ENCODE data around the gene DNAJA1.

Gene DNAJA1

DNA sequence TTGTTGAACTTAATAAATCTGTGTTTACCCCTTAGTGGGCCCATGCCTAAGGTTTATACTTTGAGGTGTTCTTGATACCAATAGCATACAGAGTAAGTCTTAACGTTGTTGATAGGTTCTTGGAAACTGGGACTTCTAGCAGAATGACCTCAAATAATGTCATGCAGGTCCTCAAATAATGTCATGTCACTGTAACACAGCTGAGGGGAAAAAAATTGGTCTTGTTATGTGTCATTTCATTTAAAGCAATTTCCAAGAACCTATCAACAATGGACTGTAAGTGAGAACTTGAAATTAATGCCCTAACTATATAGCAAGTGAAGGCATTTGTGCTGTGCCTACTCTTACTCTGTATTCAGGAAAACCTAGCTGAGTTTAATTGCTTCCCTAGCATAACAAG is 7.2 kb downstream of the DNAJA1 start:
- no peak for DNase-seq (ENCODE audit: low read depth, low spot score)
- Histone ChIP-seq H3K9me3 (ENCODE audit: insufficient read depth, low read length) (no peaks in the 10 kb centered on the region), H3K9ac (ENCODE audit: insufficient read length, low read depth) (no peak overlapping the region), H3K36me3 (ENCODE audit: insufficient read depth, insufficient read length, low read length) (peaks cover 100% of the 10 kb centered on the region), H3K4me3 (ENCODE audit: insufficient read length, low read depth) (no peak overlapping the region), H3K27me3 (ENCODE audit: insufficient read depth, insufficient read length) (no peaks in the 10 kb centered on the region), H3K4me1 (ENCODE audit: insufficient read depth, insufficient read length) (no peaks in the 10 kb centered on the region)
- TF ChIP-seq YY1 (IDR thresholded peaks at IDR 0.05; ENCODE audit: insufficient read depth, insufficient read length), result no peak
- TF ChIP-seq ZNF274 (IDR thresholded peaks at IDR 0.05; ENCODE audit: low read depth, low read length), result no peak
- no peak for TF ChIP-seq SUZ12 (IDR thresholded peaks at IDR 0.05; ENCODE audit: extremely low read depth, insufficient read depth, insufficient read length)

DNA sequence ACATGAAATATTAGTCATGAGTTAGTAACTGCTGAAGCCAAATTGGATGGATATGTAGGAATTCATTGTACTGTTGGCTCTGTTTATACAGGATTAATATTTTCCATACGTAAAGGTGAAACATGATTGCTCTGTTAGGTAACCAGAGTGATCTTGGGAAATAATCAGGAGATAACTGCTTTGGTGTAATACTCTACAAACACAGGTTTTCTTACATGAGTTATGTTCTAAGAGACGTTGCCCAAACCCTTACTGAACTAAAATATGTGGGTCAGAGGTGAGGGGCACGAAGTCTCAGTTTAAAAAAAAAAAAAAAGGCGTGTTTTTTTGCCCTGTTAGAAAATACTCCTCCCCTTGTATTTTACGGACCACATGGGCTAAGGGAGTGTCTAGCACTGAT is 7.8 kb downstream of the DNAJA1 start:
- Histone ChIP-seq H3K9ac (ENCODE audit: insufficient read length, low read depth) (no peak overlapping the region), H3K9me3 (ENCODE audit: insufficient read depth, low read length) (no peaks in the 10 kb centered on the region), H3K4me1 (ENCODE audit: insufficient read depth, insufficient read length) (no peaks in the 10 kb centered on the region), H3K27me3 (ENCODE audit: insufficient read depth, insufficient read length) (no peaks in the 10 kb centered on the region), H3K36me3 (ENCODE audit: insufficient read depth, insufficient read length, low read length) (peaks cover 100% of the 10 kb centered on the region), H3K4me3 (ENCODE audit: insufficient read length, low read depth) (no peak overlapping the region)
- no peak for DNase-seq (ENCODE audit: low read depth, low spot score)
- TF ChIP-seq SUZ12 (IDR thresholded peaks at IDR 0.05; ENCODE audit: extremely low read depth, insufficient read depth, insufficient read length) (no peak), ZNF274 (IDR thresholded peaks at IDR 0.05; ENCODE audit: low read depth, low read length) (no peak), YY1 (IDR thresholded peaks at IDR 0.05; ENCODE audit: insufficient read depth, insufficient read length) (no peak)

DNA sequence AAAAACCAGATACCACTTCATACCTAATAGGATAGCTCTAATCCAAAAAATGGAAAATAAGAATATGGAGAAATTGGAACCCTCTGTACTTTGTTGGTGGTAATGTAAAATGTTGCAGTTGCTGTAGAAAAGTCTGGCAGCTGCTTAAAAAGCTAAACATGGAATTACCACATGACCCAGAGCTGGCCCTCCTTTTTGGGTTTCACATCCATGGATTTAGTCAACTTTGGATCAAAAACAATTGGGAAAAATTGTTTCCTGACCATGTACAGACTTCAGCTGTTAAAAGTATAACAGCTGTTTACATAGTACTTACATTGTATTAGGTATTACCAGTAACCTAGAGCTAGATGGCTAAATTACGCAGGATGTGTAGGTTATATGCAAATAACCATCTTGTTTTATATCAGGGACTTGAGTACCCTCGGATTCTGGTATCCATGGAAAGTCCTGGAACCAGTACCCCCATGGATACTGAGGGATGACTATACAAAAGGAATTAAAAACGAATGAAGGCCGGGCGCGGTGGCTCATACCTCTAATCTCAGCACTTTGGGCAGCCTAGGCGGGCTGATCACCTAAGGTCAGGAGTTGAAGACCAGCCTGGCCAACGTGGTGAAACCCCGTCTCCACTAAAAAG is 15.8 kb downstream of the DNAJA1 start:
- Histone ChIP-seq H3K27me3 (ENCODE audit: insufficient read depth, insufficient read length) (no peaks in the 10 kb centered on the region), H3K4me3 (ENCODE audit: insufficient read length, low read depth) (no peak overlapping the region), H3K36me3 (ENCODE audit: insufficient read depth, insufficient read length, low read length) (peaks cover 45% of the 10 kb centered on the region), H3K9me3 (ENCODE audit: insufficient read depth, low read length) (no peaks in the 10 kb centered on the region), H3K9ac (ENCODE audit: insufficient read length, low read depth) (no peak overlapping the region), H3K4me1 (ENCODE audit: insufficient read depth, insufficient read length) (no peaks in the 10 kb centered on the region)
- no peak for DNase-seq (ENCODE audit: low read depth, low spot score)
- no peak for TF ChIP-seq YY1 (IDR thresholded peaks at IDR 0.05; ENCODE audit: insufficient read depth, insufficient read length)

DNA sequence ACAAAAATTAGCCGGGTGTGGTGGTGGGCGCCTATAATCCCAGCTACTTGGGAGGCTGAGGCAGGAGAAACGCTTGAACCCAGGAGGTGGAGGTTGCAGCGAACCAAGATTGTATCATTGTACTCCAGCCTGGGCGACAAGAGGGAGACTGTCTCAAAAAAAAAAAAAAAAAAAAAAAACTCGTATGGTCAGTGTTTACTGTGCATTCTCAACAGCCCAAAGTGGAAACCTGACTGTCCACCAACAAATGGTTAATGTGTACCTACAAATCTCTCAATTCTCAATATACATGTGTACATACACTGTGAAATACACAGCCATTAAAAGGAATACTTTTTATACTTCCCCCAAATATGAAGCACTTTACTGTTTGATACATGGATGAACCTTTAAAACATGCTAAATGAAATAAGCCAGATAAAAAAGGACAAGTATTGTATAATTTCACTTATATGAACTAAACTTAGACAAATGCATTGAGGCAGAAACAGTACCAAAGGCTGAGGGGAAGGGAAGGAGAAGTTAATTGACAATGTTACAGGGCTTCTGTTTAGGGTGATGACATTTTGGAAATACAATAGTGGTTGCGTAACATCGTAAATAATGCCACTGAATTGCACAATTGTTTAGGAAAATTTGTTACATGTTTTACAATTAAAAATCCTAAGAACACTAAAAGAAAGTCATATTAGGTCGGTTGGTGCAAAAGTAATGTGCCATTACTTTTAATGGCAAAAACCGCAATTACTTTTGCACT is 16.5 kb downstream of the DNAJA1 start:
- peaks cover 44% of the 10 kb centered on the region for H3K36me3 ChIP-seq (ENCODE audit: insufficient read depth, insufficient read length, low read length)
- no peak for DNase-seq (ENCODE audit: low read depth, low spot score)

DNA sequence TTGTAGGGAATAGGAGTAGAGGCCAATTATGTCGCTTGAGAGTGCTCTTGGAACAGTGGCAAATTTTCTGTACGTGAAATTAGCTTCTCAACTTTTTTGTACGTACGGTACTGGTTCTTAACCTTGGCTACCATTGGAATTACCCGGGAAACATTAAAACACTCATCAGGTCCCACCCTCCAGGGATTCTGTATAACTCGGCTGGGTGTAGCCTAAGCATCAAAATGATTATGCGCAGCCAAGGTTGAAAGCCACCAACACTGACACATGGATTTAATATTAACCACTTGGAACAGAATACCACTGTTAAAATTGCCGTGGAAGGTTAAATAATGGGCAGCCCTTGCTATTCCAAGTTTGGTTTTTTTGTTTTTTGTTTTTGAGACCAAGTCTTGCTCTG is 17.4 kb downstream of the DNAJA1 start:
- no peak overlapping the region for H3K4me3 ChIP-seq (ENCODE audit: insufficient read length, low read depth)
- no peaks in the 10 kb centered on the region for H3K4me1 ChIP-seq (ENCODE audit: insufficient read depth, insufficient read length)
- H3K36me3 ChIP-seq (ENCODE audit: insufficient read depth, insufficient read length, low read length), result peaks cover 44% of the 10 kb centered on the region
- no peaks in the 10 kb centered on the region for H3K9me3 ChIP-seq (ENCODE audit: insufficient read depth, low read length)
- TF ChIP-seq ZNF274 (IDR thresholded peaks at IDR 0.05; ENCODE audit: low read depth, low read length) (no peak), SUZ12 (IDR thresholded peaks at IDR 0.05; ENCODE audit: extremely low read depth, insufficient read depth, insufficient read length) (no peak), YY1 (IDR thresholded peaks at IDR 0.05; ENCODE audit: insufficient read depth, insufficient read length) (no peak)
- H3K9ac ChIP-seq (ENCODE audit: insufficient read length, low read depth), result no peak overlapping the region
- no peak for DNase-seq (ENCODE audit: low read depth, low spot score)
- no peaks in the 10 kb centered on the region for H3K27me3 ChIP-seq (ENCODE audit: insufficient read depth, insufficient read length)

More for the DNA sequence above, 16.5 kb downstream of the DNAJA1 start:
- Histone ChIP-seq H3K4me3 (ENCODE audit: insufficient read length, low read depth) (no peak overlapping the region), H3K4me1 (ENCODE audit: insufficient read depth, insufficient read length) (no peaks in the 10 kb centered on the region), H3K9ac (ENCODE audit: insufficient read length, low read depth) (no peak overlapping the region), H3K27me3 (ENCODE audit: insufficient read depth, insufficient read length) (no peaks in the 10 kb centered on the region), H3K9me3 (ENCODE audit: insufficient read depth, low read length) (no peaks in the 10 kb centered on the region)
- TF ChIP-seq ZNF274 (IDR thresholded peaks at IDR 0.05; ENCODE audit: low read depth, low read length) (no peak), YY1 (IDR thresholded peaks at IDR 0.05; ENCODE audit: insufficient read depth, insufficient read length) (no peak), SUZ12 (IDR thresholded peaks at IDR 0.05; ENCODE audit: extremely low read depth, insufficient read depth, insufficient read length) (no peak)

DNA sequence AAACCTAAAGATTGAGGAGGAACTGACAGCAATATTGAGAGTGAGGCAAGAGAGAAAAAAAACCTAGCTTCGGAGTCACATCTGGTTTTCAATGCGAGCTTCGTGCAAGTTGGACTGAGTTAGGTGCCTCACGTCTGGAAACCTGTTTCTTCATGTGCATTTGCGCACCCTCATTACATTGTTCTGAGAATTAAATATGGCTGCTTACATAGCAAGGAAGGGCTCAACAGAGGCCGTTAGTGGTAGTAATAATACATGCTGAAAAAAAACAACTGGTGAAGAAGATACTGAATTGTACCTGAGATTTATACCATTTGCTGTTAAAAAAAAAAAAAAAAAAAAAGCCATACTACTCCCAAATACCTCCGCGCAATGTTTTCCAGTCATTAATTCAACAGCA is 18.6 kb downstream of the DNAJA1 start:
- Histone ChIP-seq H3K4me3 (ENCODE audit: insufficient read length, low read depth) (peak overlapping the region; percentile 41), H3K27me3 (ENCODE audit: insufficient read depth, insufficient read length) (no peaks in the 10 kb centered on the region), H3K9ac (ENCODE audit: insufficient read length, low read depth) (peak overlapping the region; percentile 75), H3K9me3 (ENCODE audit: insufficient read depth, low read length) (no peaks in the 10 kb centered on the region), H3K4me1 (ENCODE audit: insufficient read depth, insufficient read length) (no peaks in the 10 kb centered on the region), H3K36me3 (ENCODE audit: insufficient read depth, insufficient read length, low read length) (peaks cover 41% of the 10 kb centered on the region)
- no peak for DNase-seq (ENCODE audit: low read depth, low spot score)
- TF ChIP-seq SUZ12 (IDR thresholded peaks at IDR 0.05; ENCODE audit: extremely low read depth, insufficient read depth, insufficient read length) (no peak), YY1 (IDR thresholded peaks at IDR 0.05; ENCODE audit: insufficient read depth, insufficient read length) (no peak), ZNF274 (IDR thresholded peaks at IDR 0.05; ENCODE audit: low read depth, low read length) (no peak)

GRCh38 chr9:33044162-33044673 is 19.1 kb downstream of the DNAJA1 start:
- peaks cover 41% of the 10 kb centered on the region for H3K36me3 ChIP-seq (ENCODE audit: insufficient read depth, insufficient read length, low read length)
- peak overlapping the region; percentile 75 for H3K9ac ChIP-seq (ENCODE audit: insufficient read length, low read depth)
- H3K4me1 ChIP-seq (ENCODE audit: insufficient read depth, insufficient read length), result no peaks in the 10 kb centered on the region
- H3K9me3 ChIP-seq (ENCODE audit: insufficient read depth, low read length), result no peaks in the 10 kb centered on the region
- H3K27me3 ChIP-seq (ENCODE audit: insufficient read depth, insufficient read length), result no peaks in the 10 kb centered on the region
- TF ChIP-seq ZNF274 (IDR thresholded peaks at IDR 0.05; ENCODE audit: low read depth, low read length), result no peak
- TF ChIP-seq SUZ12 (IDR thresholded peaks at IDR 0.05; ENCODE audit: extremely low read depth, insufficient read depth, insufficient read length), result no peak
- no peak for TF ChIP-seq YY1 (IDR thresholded peaks at IDR 0.05; ENCODE audit: insufficient read depth, insufficient read length)
- H3K4me3 ChIP-seq (ENCODE audit: insufficient read length, low read depth), result peak overlapping the region; percentile 41
- DNase-seq (ENCODE audit: low read depth, low spot score), result peak; percentile 72
